Measurements from ENCODE around the gene AIRE.
A peak's percentile ranks its signal among the peaks of the same experiment; 100 is the strongest.

Gene AIRE

GRCh38 chr21:44321846-44322450 is 36.3 kb downstream of the AIRE start:
- Histone ChIP-seq H4K20me1 (peaks cover 2 to 98% (median 53%) of the 10 kb centered on the region in 11 experiments; a peak in 20 of 22 replicates), H3K36me3 (peaks cover 87 to 97% (median 95%) of the 10 kb centered on the region in 11 experiments), H3K9ac (no peak overlapping the region), H3K9me3 (replicated peaks in 1 of 11) (no peaks in the 10 kb centered on the region), H3K4me3 (no peak overlapping the region), H3K27ac (no peak overlapping the region), H3K4me2 (no peak overlapping the region), H3K4me1 (peaks cover 3 to 18% (median 8%) of the 10 kb centered on the region in 10 experiments), H3K27me3 (no peaks in the 10 kb centered on the region)
- TF ChIP-seq Cebpa-rat (IDR thresholded peaks at IDR 0.05): no peak

DNA sequence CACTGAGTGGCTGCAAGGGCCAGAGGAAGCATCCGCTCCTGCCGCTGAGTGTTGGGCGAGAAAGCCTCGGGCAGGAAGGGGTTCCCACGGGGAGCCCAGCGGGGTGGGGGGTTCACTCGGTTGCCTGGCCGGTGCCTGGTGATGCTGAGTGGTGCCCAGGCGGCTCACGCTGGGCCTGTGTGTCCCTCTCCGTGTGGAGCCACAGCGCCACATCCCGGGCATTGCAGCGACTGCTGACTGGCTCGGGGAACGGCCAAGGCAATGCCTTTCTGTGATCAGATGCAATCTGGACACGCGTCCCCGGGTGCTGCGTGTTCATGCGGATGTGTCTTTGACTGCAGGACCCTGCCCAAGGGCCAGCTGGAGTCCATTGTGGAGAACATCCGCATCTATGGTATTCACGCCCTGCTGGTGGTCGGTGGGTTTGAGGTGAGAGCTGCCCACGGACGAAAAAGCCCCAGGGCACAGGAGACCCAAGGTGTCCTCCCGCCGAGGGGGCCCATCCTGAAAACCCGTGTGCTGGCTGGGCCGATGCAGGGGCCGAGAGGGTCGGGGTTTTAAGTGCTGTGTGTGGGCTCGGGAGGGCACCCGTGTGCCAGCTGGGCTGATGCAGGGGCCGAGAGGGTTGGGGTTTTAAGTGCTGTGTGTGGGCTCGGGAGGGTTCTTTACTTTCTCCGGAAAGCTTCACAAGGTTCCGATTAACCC is 37.1 kb downstream of the AIRE start:
- H3K36me3 ChIP-seq: peaks cover 84 to 97% (median 94%) of the 10 kb centered on the region in 11 experiments
- peaks cover 8 to 26% (median 16%) of the 10 kb centered on the region in 10 experiments for H3K4me1 ChIP-seq
- no peak overlapping the region for H3K4me2 ChIP-seq
- H4K20me1 ChIP-seq: peaks cover 10 to 98% (median 54%) of the 10 kb centered on the region in 11 experiments; a peak in 21 of 22 replicates
- no peaks in the 10 kb centered on the region for H3K27me3 ChIP-seq
- H3K9ac ChIP-seq: no peak overlapping the region
- no peak overlapping the region for H3K4me3 ChIP-seq
- TF ChIP-seq Cebpa-rat (IDR thresholded peaks at IDR 0.05): no peak
- no peaks in the 10 kb centered on the region for H3K9me3 ChIP-seq (replicated peaks in 1 of 11)
- H3K27ac ChIP-seq: no peak overlapping the region

DNA sequence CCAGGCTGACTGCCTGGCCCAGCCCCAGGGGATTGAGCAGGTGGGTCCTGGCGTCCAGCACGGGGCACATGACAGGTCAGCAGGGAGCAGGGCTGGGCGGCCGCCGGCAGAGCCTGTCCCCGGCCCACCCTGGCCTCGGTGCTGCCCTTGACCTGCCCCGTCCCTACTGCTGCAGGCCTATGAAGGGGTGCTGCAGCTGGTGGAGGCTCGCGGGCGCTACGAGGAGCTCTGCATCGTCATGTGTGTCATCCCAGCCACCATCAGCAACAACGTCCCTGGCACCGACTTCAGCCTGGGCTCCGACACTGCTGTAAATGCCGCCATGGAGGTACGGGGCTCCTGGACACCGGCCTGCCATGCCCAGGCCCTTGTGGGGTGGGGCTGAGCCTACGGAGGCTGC is 37.9 kb downstream of the AIRE start:
- Histone ChIP-seq H3K4me3 (no peak overlapping the region), H3K27ac (no peak overlapping the region), H3K9me3 (replicated peaks in 1 of 11) (no peaks in the 10 kb centered on the region), H3K27me3 (no peaks in the 10 kb centered on the region), H3K9ac (no peak overlapping the region), H3K4me2 (no peak overlapping the region), H4K20me1 (peaks cover 18 to 98% (median 60%) of the 10 kb centered on the region in 11 experiments; a peak in 21 of 22 replicates), H3K4me1 (peaks cover 8 to 32% (median 24%) of the 10 kb centered on the region in 10 experiments), H3K36me3 (peaks cover 77 to 93% (median 87%) of the 10 kb centered on the region in 11 experiments)
- TF ChIP-seq Cebpa-rat (IDR thresholded peaks at IDR 0.05): no peak

- Histone ChIP-seq H3K4me2 (no peak overlapping the region), H3K27me3 (no peaks in the 10 kb centered on the region), H3K4me3 (no peak overlapping the region), H3K36me3 (peaks cover 70 to 86% (median 80%) of the 10 kb centered on the region in 11 experiments), H3K27ac (0 out of 22 replicates have a peak overlapping the region, but pooled peaks of 1 of the 11 experiments have one; percentile 12), H3K9me3 (replicated peaks in 1 of 11) (no peaks in the 10 kb centered on the region), H3K4me1 (peaks cover 8 to 37% (median 28%) of the 10 kb centered on the region in 10 experiments), H3K9ac (no peak overlapping the region), H4K20me1 (peaks cover 25 to 98% (median 66%) of the 10 kb centered on the region in 11 experiments; a peak in 21 of 22 replicates)
- TF ChIP-seq Cebpa-rat (IDR thresholded peaks at IDR 0.05): no peak
These were observed 38.6 kb downstream of the AIRE start for GRCh38 chr21:44324106-44324853.

DNA sequence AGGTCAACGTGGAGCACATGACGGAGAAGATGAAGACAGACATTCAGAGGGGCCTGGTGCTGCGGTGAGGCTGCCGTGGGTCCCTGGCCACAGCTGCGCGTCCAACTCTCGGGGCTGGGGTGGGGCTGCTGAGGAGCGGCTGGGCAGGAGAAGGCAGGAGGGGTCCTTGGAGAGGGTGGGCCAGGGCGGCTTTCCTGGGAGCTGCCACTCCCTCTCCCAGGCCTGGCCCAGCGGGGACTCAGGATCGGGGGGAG is 39.1 kb downstream of the AIRE start:
- TF ChIP-seq Cebpa-rat (IDR thresholded peaks at IDR 0.05): no peak
- Histone ChIP-seq H3K36me3 (peaks cover 65 to 81% (median 75%) of the 10 kb centered on the region in 11 experiments), H4K20me1 (peaks cover 30 to 98% (median 67%) of the 10 kb centered on the region in 11 experiments)

DNA sequence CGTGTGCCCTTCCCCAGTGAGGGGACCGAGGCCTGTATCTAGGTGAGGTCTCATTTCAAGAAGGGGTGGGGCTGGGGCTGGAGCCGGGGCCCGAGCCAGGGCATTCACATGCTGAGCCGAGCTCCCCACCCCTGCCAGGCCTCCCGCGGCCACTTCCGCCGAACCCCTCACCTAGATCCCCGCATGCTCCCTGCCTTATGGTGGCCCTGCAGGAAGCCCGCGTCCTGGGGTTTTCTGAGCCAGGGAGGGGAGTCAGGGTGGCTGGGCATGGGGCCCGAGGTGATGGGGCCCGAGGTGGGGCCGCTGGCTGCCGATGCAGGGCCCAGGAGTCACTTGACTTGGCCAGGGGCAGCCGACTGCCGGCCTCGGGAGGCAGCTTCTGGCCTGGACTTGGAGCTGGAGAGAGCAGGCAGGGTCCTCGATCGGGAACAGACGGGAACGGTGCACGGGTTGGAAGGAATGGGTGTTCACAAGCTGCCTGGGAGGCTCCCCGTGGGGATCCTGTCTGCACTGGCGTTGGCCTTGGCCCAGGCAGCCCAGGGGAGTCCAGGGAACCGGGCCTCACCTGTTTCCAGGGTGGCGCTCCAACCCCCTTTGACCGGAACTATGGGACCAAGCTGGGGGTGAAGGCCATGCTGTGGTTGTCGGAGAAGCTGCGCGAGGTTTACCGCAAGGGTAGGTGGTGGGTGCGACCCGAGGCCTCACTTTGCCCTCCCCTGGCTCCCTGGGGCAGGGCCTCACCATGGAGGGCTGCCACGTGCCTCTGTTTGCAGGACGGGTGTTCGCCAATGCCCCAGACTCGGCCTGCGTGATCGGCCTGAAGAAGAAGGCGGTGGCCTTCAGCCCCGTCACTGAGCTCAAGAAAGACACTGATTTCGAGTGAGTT is 40.0 kb downstream of the AIRE start:
- H3K27ac ChIP-seq: peak overlapping the region in 2 of 11 experiments; percentile 10; a peak in 3 of 22 replicates
- peaks cover 57 to 72% (median 67%) of the 10 kb centered on the region in 11 experiments for H3K36me3 ChIP-seq
- H3K27me3 ChIP-seq: no peaks in the 10 kb centered on the region
- H3K4me3 ChIP-seq: no peak overlapping the region
- no peak overlapping the region for H3K9ac ChIP-seq
- 0 out of 22 replicates have a peak overlapping the region, but pooled peaks of 1 of the 11 experiments have one; percentile 11 for H3K4me2 ChIP-seq
- no peaks in the 10 kb centered on the region for H3K9me3 ChIP-seq (replicated peaks in 1 of 11)
- peaks cover 38 to 98% (median 74%) of the 10 kb centered on the region in 11 experiments for H4K20me1 ChIP-seq
- TF ChIP-seq Cebpa-rat (IDR thresholded peaks at IDR 0.05): no peak
- H3K4me1 ChIP-seq: peaks cover 8 to 47% (median 40%) of the 10 kb centered on the region in 10 experiments

More for the DNA sequence above, 39.1 kb downstream of the AIRE start:
- Histone ChIP-seq H3K4me3 (no peak overlapping the region), H3K9me3 (replicated peaks in 1 of 11) (no peaks in the 10 kb centered on the region), H3K4me1 (peaks cover 8 to 39% (median 32%) of the 10 kb centered on the region in 10 experiments), H3K4me2 (no peak overlapping the region), H3K27me3 (no peaks in the 10 kb centered on the region), H3K27ac (0 out of 22 replicates have a peak overlapping the region, but pooled peaks of 1 of the 11 experiments have one; percentile 12), H3K9ac (no peak overlapping the region)

GRCh38 chr21:44326272-44326647 is 40.6 kb downstream of the AIRE start:
- TF ChIP-seq Cebpa-rat (IDR thresholded peaks at IDR 0.05): no peak
- Histone ChIP-seq H3K27ac (peak overlapping the region in 2 of 11 experiments; percentile 10; a peak in 2 of 22 replicates), H3K36me3 (peaks cover 54 to 68% (median 64%) of the 10 kb centered on the region in 11 experiments)

More at GRCh38 chr21:44326272-44326647, 40.6 kb downstream of the AIRE start:
- Histone ChIP-seq H3K4me1 (peaks cover 8 to 54% (median 46%) of the 10 kb centered on the region in 10 experiments), H3K27me3 (no peaks in the 10 kb centered on the region), H4K20me1 (peaks cover 41 to 99% (median 76%) of the 10 kb centered on the region in 11 experiments), H3K9me3 (replicated peaks in 1 of 11) (no peaks in the 10 kb centered on the region), H3K4me2 (0 out of 22 replicates have a peak overlapping the region, but pooled peaks of 1 of the 11 experiments have one; percentile 11), H3K4me3 (no peak overlapping the region), H3K9ac (no peak overlapping the region)

Data from BLaER1 treated with 17β-estradiol and CSF1 and Interleukin-3, amounts not matched to agents 10 nM and 100 nM (cell line).